Activated T-helper 1 cell treated with anti-CD3 and anti-CD28 coated beads, Interleukin-12 subunit alpha, Interleukin-12 subunit beta, Interleukin-2, Interleukin-4 antibody, amounts not matched to agents 30 ng/mL and 10 ng/mL and 1 ng/mL, durations not matched to agents 14 hours and 24 hours and 36 hours (primary cell): ENCODE measurements around the gene HTT. TPM values are rescaled to one million over a fixed set of nuclear protein-coding genes. Genes with fewer than 3 reads are reported as not detected.

Source experiments
- DNase-seq: peaks from one replicate; pipeline ENCODE4 v3.0.0; 2021; ENCODE audit warnings: low spot score
- H3K27ac Mint-ChIP-seq: one replicate; pipeline ENCODE4 v1.8.0; 2021; ENCODE audit warnings: mild to moderate bottlenecking, mixed read lengths
- H3K27me3 Mint-ChIP-seq: one replicate; pipeline ENCODE4 v1.8.0; 2022; ENCODE audit warnings: mild to moderate bottlenecking, moderate library complexity, mixed read lengths; ENCODE audit not compliant: insufficient read depth
- H3K36me3 Mint-ChIP-seq: one replicate; pipeline ENCODE4 v1.8.0; 2021; ENCODE audit warnings: low read depth, mixed read lengths
- H3K4me1 Mint-ChIP-seq: one replicate; pipeline ENCODE4 v1.8.0; 2021; ENCODE audit warnings: low read depth, mixed read lengths
- H3K4me3 Mint-ChIP-seq: one replicate; pipeline ENCODE4 v1.8.0; 2021; ENCODE audit warnings: mild to moderate bottlenecking, moderate library complexity, mixed read lengths
- H3K9me3 Mint-ChIP-seq: one replicate; pipeline ENCODE4 v1.8.0; 2021; ENCODE audit warnings: mixed read lengths
- intact Hi-C: fragments of 100-400 bp; cut with micrococcal nuclease; formaldehyde crosslinking; loops from one replicate; pipeline ENCODE4 v1.15.1; 2024
- total RNA-seq: library from RNA; stranded (reverse); gene quantifications from 2 replicates; pipeline ENCODE4 v1.2.3, GENCODE V29; 2022

HTT gene
- total RNA-seq, 1 donor from 2014 or later, result 66.9 TPM

- Mint-ChIP-seq H3K36me3 (peaks cover 35% of the 10 kb centered on the region), H3K4me1 (peaks cover 10% of the 10 kb centered on the region), H3K27ac (no peak overlapping the region), H3K27me3 (no peaks in the 10 kb centered on the region), H3K4me3 (no peak overlapping the region), H3K9me3 (no peaks in the 10 kb centered on the region)
- intact Hi-C loops, result loop anchor here (10.0 kb wide), 1 partner anchor 243 kb away; the partner anchor contains the start of genes GRK4 and NOP14
- no peak for DNase-seq
These were observed 133.1 kb downstream of the HTT start for GRCh38 chr4:3207531-3208037.

GRCh38 chr4:3208826-3209225, 134.3 kb downstream of the HTT start:
- intact Hi-C loops, result loop anchor here (10.0 kb wide), 1 partner anchor 244 kb away; the partner anchor contains the start of genes GRK4 and NOP14
- H3K9me3 Mint-ChIP-seq, result no peaks in the 10 kb centered on the region
- no peak overlapping the region for H3K27ac Mint-ChIP-seq
- DNase-seq, result no peak
- no peaks in the 10 kb centered on the region for H3K27me3 Mint-ChIP-seq
- H3K4me3 Mint-ChIP-seq, result no peak overlapping the region
- no peaks in the 10 kb centered on the region for H3K4me1 Mint-ChIP-seq
- peaks cover 35% of the 10 kb centered on the region for H3K36me3 Mint-ChIP-seq

GRCh38 chr4:3209551-3210325, 135.3 kb downstream of the HTT start:
- H3K9me3 Mint-ChIP-seq, result no peaks in the 10 kb centered on the region
- DNase-seq, result no peak
- H3K4me3 Mint-ChIP-seq, result no peak overlapping the region
- no peaks in the 10 kb centered on the region for H3K4me1 Mint-ChIP-seq
- intact Hi-C loops, result loop anchor here (10.0 kb wide), 1 partner anchor 245 kb away; the partner anchor contains the start of genes GRK4 and NOP14
- no peak overlapping the region for H3K27ac Mint-ChIP-seq
- H3K27me3 Mint-ChIP-seq, result no peaks in the 10 kb centered on the region
- peaks cover 36% of the 10 kb centered on the region for H3K36me3 Mint-ChIP-seq

- intact Hi-C loops, result no loop called here
- Mint-ChIP-seq H3K27ac (no peak overlapping the region), H3K9me3 (no peaks in the 10 kb centered on the region), H3K4me3 (no peak overlapping the region), H3K36me3 (peaks cover 39% of the 10 kb centered on the region), H3K27me3 (no peaks in the 10 kb centered on the region), H3K4me1 (no peaks in the 10 kb centered on the region)
- DNase-seq, result no peak
These were observed 136.0 kb downstream of the HTT start for GRCh38 chr4:3210467-3210866.

GRCh38 chr4:3211866-3212265, 137.4 kb downstream of the HTT start:
- intact Hi-C loops, result no loop called here
- Mint-ChIP-seq H3K27me3 (no peaks in the 10 kb centered on the region), H3K4me3 (no peak overlapping the region), H3K27ac (no peak overlapping the region), H3K9me3 (no peaks in the 10 kb centered on the region), H3K4me1 (no peaks in the 10 kb centered on the region), H3K36me3 (peaks cover 34% of the 10 kb centered on the region)
- DNase-seq, result no peak

- no peak for DNase-seq
- H3K36me3 Mint-ChIP-seq, result peaks cover 33% of the 10 kb centered on the region
- H3K4me3 Mint-ChIP-seq, result no peak overlapping the region
- H3K4me1 Mint-ChIP-seq, result no peaks in the 10 kb centered on the region
- H3K27me3 Mint-ChIP-seq, result no peaks in the 10 kb centered on the region
- H3K27ac Mint-ChIP-seq, result no peak overlapping the region
- H3K9me3 Mint-ChIP-seq, result no peaks in the 10 kb centered on the region
- intact Hi-C loops, result no loop called here
These were observed 138.1 kb downstream of the HTT start for GRCh38 chr4:3212391-3213105.

- no peaks in the 10 kb centered on the region for H3K9me3 Mint-ChIP-seq
- intact Hi-C loops, result no loop called here
- peaks cover 29% of the 10 kb centered on the region for H3K36me3 Mint-ChIP-seq
- H3K4me1 Mint-ChIP-seq, result no peaks in the 10 kb centered on the region
- H3K27ac Mint-ChIP-seq, result no peak overlapping the region
- no peak overlapping the region for H3K4me3 Mint-ChIP-seq
- H3K27me3 Mint-ChIP-seq, result no peaks in the 10 kb centered on the region
- no peak for DNase-seq
These were observed 138.6 kb downstream of the HTT start for GRCh38 chr4:3213106-3213425.

- H3K4me1 Mint-ChIP-seq, result no peaks in the 10 kb centered on the region
- H3K36me3 Mint-ChIP-seq, result peaks cover 25% of the 10 kb centered on the region
- no peaks in the 10 kb centered on the region for H3K9me3 Mint-ChIP-seq
- no peak for DNase-seq
- intact Hi-C loops, result no loop called here
- H3K27ac Mint-ChIP-seq, result no peak overlapping the region
- H3K4me3 Mint-ChIP-seq, result no peak overlapping the region
- no peaks in the 10 kb centered on the region for H3K27me3 Mint-ChIP-seq
These were observed 139.3 kb downstream of the HTT start for GRCh38 chr4:3213661-3214250.

GRCh38 chr4:3215256-3215655, 140.8 kb downstream of the HTT start:
- H3K36me3 Mint-ChIP-seq, result peaks cover 16% of the 10 kb centered on the region
- no peaks in the 10 kb centered on the region for H3K27me3 Mint-ChIP-seq
- intact Hi-C loops, result no loop called here
- no peak overlapping the region for H3K27ac Mint-ChIP-seq
- H3K9me3 Mint-ChIP-seq, result no peaks in the 10 kb centered on the region
- H3K4me1 Mint-ChIP-seq, result peaks cover 12% of the 10 kb centered on the region
- DNase-seq, result no peak
- H3K4me3 Mint-ChIP-seq, result no peak overlapping the region

- peaks cover 12% of the 10 kb centered on the region for H3K4me1 Mint-ChIP-seq
- peaks cover 16% of the 10 kb centered on the region for H3K36me3 Mint-ChIP-seq
- DNase-seq, result no peak
- H3K9me3 Mint-ChIP-seq, result no peaks in the 10 kb centered on the region
- no peaks in the 10 kb centered on the region for H3K27me3 Mint-ChIP-seq
- no peak overlapping the region for H3K4me3 Mint-ChIP-seq
- intact Hi-C loops, result no loop called here
- H3K27ac Mint-ChIP-seq, result no peak overlapping the region
These were observed 141.3 kb downstream of the HTT start for GRCh38 chr4:3215733-3216132.

GRCh38 chr4:3217266-3217665, 142.8 kb downstream of the HTT start:
- intact Hi-C loops, result no loop called here
- Mint-ChIP-seq H3K9me3 (no peaks in the 10 kb centered on the region), H3K27ac (no peak overlapping the region), H3K4me3 (no peak overlapping the region), H3K27me3 (no peaks in the 10 kb centered on the region), H3K36me3 (peaks cover 21% of the 10 kb centered on the region), H3K4me1 (peaks cover 12% of the 10 kb centered on the region)
- no peak for DNase-seq

- Mint-ChIP-seq H3K36me3 (peaks cover 23% of the 10 kb centered on the region), H3K4me3 (no peak overlapping the region), H3K27me3 (no peaks in the 10 kb centered on the region), H3K27ac (no peak overlapping the region), H3K4me1 (peaks cover 12% of the 10 kb centered on the region), H3K9me3 (no peaks in the 10 kb centered on the region)
- intact Hi-C loops, result no loop called here
- DNase-seq, result no peak
These were observed 143.3 kb downstream of the HTT start for GRCh38 chr4:3217771-3218170.
